Hematopoietic multipotent progenitor cell treated with erythropoietin and hydrocortisone succinate and interleukin-3 and kit ligand, for 8 days (in vitro differentiated cells): Measurements from ENCODE around the gene EFS.
"Not testable (repeated sequence)": the region's sequence is repeated elsewhere in the genome, so short reads cannot be mapped to it uniquely, and the experiment has no call there.

ENCODE experiments used
- DNase-seq: peaks from one replicate; pipeline ENCODE4 v3.0.0-alpha.2; 2015

Gene EFS

DNA sequence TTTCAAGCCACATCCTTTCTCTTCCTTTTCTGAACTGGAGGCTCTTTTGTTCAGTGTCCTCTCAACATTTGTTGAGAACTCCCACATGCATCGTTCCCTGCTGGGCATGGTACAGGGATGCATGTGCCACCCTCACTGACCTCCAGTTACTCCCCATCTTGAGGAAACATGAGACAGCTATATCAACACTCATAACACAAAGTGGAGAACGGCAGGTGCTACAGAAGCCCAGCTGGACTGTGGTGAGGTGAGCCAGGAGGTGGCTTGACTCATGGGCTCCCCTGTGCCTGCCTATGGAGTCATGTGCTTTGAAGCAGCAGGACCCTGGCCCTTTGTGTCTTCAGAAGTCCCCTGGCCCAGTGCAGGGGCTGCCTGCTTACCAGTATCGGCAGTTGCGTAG lies 33.4 kb upstream of the EFS start:
- DNase-seq = no peak

DNA sequence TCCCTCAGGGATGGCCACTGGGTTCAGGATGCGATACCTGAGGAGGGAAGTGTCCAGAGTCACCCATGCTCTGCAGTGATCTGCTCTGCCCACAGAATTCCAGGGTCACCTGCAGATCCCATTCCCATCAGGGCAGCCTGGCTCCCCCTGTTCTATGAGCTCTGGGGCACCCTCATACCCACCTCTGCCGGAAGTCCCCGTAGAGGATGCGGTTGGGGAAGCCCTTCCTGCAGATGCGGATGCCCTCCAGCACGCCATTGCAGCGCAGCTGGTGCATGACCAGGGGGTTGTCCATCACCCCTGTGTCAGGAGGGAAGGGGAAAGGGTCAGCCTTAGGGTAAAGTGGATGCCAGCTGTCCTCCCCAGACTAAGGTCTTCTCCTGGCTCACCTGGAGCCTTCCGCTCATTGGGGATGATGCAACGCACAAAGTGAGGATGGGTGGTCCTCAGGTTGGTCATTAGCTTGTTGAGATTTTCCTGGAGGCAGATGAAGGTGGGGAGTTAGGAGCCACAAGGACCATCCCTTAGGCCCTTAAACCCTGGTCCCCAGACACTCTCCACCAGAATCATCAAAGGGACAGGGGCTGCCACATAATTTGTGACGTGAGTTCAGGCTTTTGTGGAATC lies 31.9 kb upstream of the EFS start:
- DNase-seq = no peak

DNA sequence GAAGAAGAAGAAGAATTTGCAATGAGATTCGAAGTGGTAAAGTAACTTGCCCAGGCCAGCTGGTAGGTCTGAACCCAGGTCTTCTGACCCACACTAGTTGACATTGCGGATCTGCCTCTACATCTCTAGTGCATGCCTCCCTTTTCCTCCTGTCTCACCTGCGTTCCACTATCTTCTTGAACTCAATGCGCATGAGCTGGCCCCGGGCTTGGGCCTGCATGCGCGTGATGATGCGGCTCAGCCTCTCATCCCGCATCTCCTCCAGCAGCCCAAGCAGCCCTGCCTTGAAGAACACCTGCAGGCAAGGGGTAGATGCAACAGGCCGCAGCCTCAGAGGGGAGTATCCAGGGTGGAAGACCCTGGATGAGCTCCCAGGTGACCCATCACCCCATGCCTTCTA lies 31.2 kb upstream of the EFS start:
- no peak for DNase-seq

DNA sequence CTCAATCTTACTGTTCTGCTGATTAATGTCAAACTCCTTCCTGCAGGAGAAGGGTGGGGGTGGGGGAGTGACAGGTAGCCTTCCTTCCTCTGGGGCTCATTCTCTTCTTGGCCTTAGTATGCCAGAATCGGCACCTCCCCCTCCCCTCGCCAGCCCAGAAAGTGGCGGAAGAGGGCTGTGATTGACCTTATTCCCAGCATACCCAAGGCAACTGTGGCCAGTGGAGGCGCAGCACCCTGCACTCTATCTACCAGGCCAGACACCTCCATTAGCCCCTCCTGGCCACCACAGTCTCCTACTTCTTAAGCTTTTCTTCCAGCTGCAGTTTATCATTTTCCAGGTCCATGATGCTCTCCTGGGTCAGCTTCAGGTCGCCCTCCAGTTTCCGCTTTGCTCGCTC lies 27.6 kb upstream of the EFS start:
- DNase-seq = no peak

- DNase-seq = not testable (repeated sequence)
Measured at GRCh38 chr14:23389871-23390270, 24.9 kb upstream of the EFS start.

GRCh38 chr14:23389396-23389795 lies 24.4 kb upstream of the EFS start:
- DNase-seq = no peak

- no peak for DNase-seq
Measured at GRCh38 chr14:23388996-23389395, 24.0 kb upstream of the EFS start.

- no peak for DNase-seq
Measured at GRCh38 chr14:23387916-23388882, 23.2 kb upstream of the EFS start.

DNA sequence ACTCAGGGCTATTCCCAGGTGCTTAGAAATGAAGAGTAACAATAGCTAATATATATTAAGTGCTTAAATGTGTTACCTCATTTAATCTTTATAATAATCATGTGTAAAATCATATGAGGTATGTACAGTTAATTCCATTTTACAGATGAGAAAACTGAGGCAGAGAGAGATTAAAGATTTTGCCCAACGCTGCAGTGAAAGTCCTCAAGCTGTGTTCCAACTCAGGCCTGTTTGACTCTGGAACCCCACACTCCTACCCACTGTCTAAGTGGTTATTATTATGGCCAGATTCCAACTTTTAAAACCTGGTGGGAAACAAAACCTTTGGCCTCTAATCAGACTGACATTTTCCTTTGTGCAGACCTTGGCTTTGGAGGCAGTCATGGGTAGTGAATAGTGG lies 22.0 kb upstream of the EFS start:
- DNase-seq = no peak

DNA sequence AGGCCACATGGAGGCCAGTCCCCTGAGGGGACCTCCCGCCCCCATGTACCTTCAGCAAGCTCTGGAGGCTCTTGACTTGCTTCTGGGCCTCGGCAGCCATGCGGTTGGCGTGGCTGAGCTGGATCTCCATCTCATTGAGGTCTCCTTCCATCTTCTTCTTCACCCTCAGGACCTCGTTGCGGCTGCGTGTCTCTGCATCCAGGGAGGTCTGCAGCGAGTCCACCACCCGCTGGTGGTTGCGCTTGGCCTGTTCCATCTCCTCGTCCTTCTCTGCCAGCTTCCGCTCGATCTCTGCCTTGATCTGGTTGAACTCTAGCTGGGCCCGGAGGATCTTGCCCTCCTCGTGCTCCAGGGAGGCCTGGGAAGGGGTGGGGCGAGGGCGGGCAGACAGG lies 21.3 kb upstream of the EFS start:
- not testable (repeated sequence) for DNase-seq

DNA sequence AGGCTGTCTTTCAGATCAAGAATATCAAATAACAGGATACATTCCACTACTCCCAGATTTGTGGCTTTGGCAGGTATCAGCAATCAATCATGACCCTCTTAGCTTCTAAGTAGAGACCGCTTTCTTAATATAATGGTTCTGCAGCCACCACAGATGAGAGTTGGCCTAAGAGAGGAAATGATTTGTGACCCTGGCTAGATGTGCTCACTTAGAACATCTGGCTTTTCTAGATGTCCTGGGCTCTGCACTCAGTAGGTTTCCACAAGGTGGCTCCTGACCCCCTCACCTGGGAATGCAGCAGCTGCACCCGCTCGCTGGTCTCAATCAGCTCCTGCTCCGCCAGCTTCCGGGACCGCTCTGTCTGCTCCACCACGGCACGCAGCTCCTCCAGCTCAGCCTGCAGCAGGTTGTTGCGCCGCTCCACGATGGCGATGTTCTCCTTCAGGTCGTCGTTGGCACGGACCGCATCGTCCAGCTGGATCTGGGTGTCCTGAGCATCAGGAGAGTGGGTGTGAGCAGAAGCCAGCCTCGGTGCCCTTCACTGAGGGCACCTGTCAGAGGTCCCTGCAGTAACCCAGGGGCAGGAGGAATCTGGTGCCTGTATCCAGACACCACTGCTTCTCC lies 20.8 kb upstream of the EFS start:
- DNase-seq = no peak

DNA sequence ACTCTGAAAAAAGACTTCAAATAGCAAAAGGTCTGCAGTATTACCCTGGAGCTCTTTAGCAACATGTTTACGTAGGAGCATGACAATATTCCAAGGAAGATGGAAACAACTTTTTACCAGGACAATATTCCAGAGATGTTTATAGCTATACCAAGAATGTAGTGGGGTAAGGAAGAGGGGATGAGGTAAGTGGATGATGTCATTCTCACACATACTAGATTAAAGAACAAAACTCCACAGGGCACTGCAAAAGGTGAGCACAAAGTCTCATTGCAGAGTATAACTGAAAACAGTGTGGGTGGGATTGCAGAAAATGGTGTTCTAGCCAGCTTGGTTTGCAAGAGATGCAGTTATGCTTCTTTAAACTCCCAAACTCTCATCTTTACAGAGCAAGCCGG lies 20.3 kb upstream of the EFS start:
- DNase-seq = no peak

DNA sequence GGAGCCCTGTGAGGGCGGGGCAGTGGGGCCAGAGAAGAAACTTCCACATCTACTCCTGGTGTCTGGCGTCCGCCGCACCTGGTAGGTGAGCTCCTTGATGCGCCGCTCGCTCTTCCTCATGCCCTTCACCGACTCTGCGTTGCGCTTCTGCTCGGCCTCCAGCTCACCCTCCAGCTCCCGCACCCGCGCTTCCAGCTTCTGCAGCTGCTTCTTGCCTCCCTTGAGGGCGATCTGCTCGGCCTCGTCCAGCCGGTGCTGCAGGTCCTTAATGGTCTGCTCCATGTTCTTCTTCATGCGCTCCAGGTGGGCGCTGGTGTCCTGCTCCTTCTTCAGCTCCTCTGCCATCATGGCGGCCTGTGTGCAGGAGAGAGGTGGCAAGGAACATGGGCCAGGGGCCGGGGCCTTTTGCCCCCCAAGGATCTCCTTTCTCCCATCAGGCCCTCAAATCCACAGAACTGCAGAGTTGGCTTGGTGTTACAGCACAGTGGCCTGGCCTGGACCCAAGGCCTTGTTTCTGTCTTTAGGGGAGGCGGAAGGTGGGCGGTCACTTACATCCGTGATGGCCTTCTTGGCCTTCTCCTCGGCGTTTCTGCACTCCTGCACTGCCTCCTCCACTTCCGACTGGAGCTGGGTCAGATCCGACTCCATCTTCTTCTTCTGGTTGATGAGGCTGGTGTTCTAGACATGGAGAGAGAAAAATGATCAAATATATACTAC lies 19.6 kb upstream of the EFS start:
- DNase-seq = no peak

DNA sequence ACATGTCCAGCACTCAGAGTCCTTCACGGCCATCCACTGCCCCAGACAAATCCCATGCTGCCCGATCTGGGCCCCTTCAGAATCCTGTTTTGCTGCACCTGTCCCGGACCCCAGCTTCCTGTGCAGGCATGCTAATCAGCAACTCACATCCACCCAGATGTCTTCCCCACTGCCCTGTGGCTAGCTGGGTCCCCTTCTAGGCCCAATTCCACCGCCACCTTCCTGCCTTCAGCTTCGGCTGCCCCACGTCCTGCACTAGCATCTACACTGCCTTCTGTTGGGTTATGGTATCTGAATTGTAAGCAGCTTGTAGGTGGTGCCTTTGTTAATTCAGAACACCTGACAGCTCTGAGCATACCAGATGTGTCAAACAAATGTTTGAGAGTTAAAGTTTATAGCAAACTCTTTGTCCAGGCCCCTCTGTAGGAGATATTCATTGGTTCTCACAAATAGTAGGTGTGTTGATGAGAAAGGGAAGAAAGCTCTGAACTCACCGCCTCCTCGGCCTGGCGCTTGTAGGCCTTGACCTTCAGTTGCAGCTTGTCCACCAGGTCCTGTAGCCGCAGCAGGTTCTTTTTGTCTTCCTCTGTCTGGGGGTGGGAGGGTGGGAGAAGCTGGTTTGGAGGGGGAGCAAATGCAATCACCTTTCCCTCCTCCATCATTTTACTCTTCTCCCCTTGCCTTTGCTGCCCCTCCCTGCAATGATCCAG lies 17.9 kb upstream of the EFS start:
- DNase-seq = no peak

- no peak for DNase-seq
Measured at GRCh38 chr14:23382276-23382675, 17.3 kb upstream of the EFS start.

GRCh38 chr14:23381871-23382270 lies 16.9 kb upstream of the EFS start:
- DNase-seq = no peak

DNA sequence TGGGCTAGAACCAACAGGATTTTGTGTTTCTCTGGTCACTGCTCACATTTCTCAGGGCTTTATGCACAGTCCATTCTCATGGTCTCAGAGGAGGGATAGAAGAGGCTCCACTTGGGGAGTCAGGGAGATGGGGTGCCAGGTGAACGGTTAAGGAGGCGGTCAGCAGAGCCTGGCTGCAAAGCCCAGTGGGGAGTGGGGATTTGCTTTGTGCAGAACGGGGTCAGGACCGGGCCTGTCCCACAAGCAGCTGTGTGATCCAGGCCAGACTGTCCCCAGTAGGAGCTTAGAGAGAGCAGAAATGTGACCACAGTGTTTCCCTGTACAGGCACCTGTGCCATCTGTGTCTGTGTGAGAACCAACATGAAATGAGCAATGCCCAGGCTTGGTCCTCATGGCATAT lies 16.0 kb upstream of the EFS start:
- no peak for DNase-seq

DNA sequence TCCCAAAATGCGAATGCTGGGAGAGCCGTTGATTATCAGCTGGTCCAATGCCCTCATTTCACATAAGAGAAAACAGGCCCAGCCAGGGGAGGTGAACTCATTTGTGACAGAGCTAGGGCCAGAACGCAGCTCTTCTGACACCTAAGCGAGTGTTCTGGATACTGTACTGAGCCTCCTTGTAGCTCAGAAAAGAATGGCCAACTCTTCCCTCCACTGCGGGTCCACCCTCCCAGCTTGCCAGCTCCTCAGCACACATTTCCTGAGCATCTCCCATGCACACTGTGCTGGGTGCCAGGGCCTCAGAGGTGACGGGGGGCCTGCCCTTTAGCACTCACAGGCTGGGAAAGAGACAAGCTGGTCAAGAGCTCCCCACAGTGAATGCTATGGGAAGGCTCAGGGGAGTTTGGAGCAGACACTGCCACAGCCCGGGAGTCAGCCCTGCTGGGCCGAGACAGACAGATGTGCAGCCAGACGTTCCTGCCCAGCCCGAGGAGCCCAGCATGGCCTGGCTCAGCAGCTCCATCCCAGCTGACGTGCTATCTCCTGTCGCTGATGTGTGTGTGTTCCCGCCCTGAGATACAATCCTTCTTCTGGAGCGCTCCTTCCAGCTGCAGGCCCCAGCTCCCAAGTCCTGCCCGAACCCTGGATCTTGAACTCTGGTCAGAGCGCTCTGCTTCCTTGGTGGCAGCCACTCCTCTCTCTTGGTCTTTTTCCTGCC lies 15.4 kb upstream of the EFS start:
- DNase-seq = no peak

GRCh38 chr14:23379366-23380196 lies 14.6 kb upstream of the EFS start:
- DNase-seq = peak; percentile 56

DNA sequence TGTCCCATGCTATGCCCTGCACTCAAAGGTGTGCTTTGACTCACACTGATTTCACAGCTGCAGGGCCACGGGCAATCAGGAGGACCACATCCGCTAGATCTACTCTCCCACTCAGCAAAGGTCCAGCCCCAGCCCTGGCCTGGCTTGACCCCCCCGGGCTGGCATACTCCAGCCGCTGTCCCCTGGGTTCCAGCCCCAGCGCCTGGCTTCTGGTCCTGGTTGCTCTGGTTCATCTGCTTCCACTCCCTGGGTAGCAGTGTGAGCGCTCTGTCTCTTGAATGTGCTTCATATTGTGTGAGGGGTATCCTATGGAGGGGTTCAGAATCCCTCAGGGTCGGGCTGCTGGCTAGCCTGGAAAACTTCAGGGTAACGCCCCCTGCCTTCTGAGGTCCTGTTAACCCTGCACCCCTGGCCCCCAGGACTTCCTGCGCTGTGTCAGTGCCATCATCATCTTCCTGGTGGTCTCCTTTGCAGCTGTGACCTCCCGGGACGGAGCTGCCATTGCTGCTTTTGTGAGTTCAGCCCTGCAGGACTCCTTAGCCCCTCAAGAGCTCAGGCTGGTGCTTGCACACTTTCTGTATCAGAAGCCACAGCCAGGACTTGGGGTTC lies 13.7 kb upstream of the EFS start:
- DNase-seq = no peak
